Measurements from ENCODE around the gene PIEZO2.

GRCh38 chr18:10727477-10727876, 421.9 kb downstream of the PIEZO2 start:
- TF ChIP-seq ZNF274 (IDR thresholded peaks at IDR 0.05; ENCODE audit: low read depth, low read length): no peak
- no peak for TF ChIP-seq SUZ12 (IDR thresholded peaks at IDR 0.05; ENCODE audit: extremely low read depth, insufficient read depth, insufficient read length)

Measured in NT2/D1 (cell line).